ENCODE measurements around the gene C11orf97.

Gene C11orf97

DNA sequence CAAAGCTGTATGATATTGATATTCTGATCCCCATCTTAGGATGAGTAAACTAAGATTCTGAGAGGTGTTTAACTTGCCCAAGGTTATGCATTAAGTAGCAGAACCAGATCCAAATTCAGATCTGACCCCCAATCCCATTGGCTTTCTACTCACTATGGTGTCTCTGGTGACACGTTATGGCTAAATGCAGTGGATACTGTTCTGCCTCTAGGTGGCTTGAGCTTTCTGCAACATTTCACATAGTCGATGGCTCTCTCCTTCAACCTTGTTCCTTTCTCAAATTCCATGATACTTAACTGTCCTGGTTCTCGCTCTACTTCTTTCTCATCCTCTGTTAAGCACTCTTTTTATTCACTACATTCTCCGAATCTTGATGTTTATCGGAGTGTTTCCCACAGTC lies 9.4 kb downstream of the C11orf97 start:
- in situ Hi-C loops (cut with MboI; ENCODE audit: low pct_unique_long_range_greater_than_20kb, low sequenced_read_pairs, unreplicated experiment): loop anchor here (25.0 kb wide), 1 partner anchor 609 kb away; no protein-coding TSS in a partner anchor
- TF ChIP-seq, protein P1, sequence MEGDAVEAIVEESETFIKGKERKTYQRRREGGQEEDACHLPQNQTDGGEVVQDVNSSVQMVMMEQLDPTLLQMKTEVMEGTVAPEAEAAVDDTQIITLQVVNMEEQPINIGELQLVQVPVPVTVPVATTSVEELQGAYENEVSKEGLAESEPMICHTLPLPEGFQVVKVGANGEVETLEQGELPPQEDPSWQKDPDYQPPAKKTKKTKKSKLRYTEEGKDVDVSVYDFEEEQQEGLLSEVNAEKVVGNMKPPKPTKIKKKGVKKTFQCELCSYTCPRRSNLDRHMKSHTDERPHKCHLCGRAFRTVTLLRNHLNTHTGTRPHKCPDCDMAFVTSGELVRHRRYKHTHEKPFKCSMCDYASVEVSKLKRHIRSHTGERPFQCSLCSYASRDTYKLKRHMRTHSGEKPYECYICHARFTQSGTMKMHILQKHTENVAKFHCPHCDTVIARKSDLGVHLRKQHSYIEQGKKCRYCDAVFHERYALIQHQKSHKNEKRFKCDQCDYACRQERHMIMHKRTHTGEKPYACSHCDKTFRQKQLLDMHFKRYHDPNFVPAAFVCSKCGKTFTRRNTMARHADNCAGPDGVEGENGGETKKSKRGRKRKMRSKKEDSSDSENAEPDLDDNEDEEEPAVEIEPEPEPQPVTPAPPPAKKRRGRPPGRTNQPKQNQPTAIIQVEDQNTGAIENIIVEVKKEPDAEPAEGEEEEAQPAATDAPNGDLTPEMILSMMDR (IDR thresholded peaks at IDR 0.05; ENCODE audit: extremely low read depth, insufficient read depth, missing control alignments): peak; percentile 44
- peak; percentile 26 for DNase-seq (ENCODE audit: low spot score)

DNA sequence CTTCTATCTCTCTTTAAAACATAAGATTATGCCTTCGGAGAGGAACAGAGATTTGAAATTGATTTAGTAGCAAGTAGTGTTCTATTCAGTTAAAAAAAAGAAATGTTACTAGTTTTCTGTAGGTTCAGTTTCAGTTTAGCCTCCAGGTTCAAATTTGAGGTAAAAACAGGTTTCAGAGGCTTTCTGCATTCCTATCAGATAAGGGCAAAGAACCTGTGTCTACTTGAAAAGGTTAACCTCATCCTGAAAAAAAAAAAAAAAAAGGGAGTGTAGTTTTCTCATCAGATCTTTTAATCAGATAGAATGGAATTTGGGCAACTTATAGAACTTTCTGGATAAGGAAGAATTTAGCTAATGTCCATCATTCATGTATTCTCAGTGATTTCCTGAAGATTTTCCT lies 12.1 kb downstream of the C11orf97 start:
- in situ Hi-C loops (cut with MboI; ENCODE audit: low pct_unique_long_range_greater_than_20kb, low sequenced_read_pairs, unreplicated experiment): loop anchor here (25.0 kb wide), 1 partner anchor 612 kb away; no protein-coding TSS in a partner anchor
- TF ChIP-seq, protein P1 (IDR thresholded peaks at IDR 0.05; ENCODE audit: extremely low read depth, insufficient read depth, missing control alignments): no peak

DNA sequence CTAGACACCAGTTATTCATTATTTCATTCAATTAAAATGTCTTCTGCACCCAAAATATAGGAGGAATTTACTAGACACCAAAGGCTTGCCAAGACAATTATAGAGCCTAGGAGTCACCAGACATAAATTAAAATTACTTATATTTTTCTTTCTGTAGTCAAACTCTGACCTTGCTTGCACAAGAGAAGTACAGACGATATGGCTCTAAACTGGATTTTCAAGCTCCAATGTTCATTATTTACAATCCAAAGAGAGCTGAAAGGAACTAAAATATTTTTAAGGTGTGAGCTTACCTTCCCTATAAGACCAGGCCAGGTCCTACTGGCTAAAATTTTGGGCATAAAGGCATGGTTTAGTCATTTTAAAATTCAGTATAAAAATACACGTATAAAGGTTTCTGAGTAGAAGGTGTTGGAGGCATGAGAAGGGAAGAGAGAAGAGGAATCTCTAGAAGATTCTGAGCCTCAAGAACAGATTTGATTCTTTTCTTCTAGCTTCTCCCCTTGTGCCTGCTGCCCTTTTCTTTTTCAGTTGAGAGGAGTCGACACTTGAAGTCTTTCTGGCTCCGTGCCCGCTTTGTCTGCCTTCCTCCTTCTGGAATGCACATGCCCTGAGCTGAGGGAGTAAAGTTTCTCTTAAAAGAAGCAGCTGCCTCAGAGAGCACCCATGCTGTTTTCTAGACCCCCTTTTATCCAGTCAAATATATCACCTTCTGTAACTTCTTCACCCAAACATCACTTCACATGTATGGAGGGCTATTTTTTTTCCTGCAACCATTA lies 13.5 kb downstream of the C11orf97 start:
- in situ Hi-C loops (cut with MboI; ENCODE audit: low pct_unique_long_range_greater_than_20kb, low sequenced_read_pairs, unreplicated experiment): no loop called here
- TF ChIP-seq, protein P1 (IDR thresholded peaks at IDR 0.05; ENCODE audit: extremely low read depth, insufficient read depth, missing control alignments): no peak
- no peak for DNase-seq (ENCODE audit: low spot score)

More for the DNA sequence above, 12.1 kb downstream of the C11orf97 start:
- DNase-seq (ENCODE audit: low spot score): no peak

DNA sequence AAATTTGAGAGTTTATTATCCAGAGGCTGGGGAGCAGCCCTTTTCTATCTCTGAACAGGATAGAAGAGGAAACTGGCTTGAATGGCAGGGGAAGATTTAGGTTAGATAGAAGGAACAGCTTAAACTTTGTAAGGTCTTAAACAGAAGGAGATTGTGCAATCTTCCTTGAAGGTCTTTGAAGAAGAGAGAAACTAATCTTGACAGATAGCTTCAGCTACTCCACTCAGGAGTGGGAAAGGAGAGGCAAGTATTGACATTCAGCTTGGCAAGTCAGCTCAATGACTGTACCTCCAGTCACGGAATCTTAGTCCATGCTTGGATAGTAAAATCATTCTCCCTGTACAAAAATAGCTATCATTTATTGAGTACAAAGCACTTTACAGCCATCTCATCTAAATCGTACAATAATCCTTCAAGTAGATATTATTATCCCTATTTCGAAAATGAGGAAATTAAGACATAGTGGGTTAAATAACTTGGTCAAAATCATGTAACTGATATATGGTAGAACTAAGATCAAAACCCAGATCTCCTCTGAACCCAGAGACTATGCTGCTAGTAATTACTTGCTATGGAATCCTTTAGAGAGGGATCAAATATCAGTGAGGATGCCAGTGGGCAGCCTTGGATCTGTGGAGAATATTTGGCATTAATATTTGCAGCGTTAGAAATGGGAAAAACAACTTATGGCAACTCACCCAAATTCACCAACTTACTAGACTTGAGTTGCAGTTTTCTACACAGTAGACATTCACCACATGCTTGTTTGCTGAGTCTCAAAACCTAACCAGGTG lies 14.6 kb downstream of the C11orf97 start:
- no peak for DNase-seq (ENCODE audit: low spot score)
- TF ChIP-seq, protein P1 (IDR thresholded peaks at IDR 0.05; ENCODE audit: extremely low read depth, insufficient read depth, missing control alignments): no peak
- in situ Hi-C loops (cut with MboI; ENCODE audit: low pct_unique_long_range_greater_than_20kb, low sequenced_read_pairs, unreplicated experiment): no loop called here

GRCh38 chr11:94528551-94528950 lies 16.3 kb downstream of the C11orf97 start:
- in situ Hi-C loops (cut with MboI; ENCODE audit: low pct_unique_long_range_greater_than_20kb, low sequenced_read_pairs, unreplicated experiment): no loop called here
- TF ChIP-seq, protein P1 (IDR thresholded peaks at IDR 0.05; ENCODE audit: extremely low read depth, insufficient read depth, missing control alignments): no peak
- DNase-seq (ENCODE audit: low spot score): no peak

GRCh38 chr11:94532211-94532610 lies 19.9 kb downstream of the C11orf97 start:
- TF ChIP-seq, protein P1 (IDR thresholded peaks at IDR 0.05; ENCODE audit: extremely low read depth, insufficient read depth, missing control alignments): no peak
- no peak for DNase-seq (ENCODE audit: low spot score)
- in situ Hi-C loops (cut with MboI; ENCODE audit: low pct_unique_long_range_greater_than_20kb, low sequenced_read_pairs, unreplicated experiment): no loop called here

Measured in GM13977 (cell line).